Neuron (in vitro differentiated cells): ENCODE data around the gene SPDYC.

Experiments
- H2AFZ ChIP-seq: one replicate; pipeline ENCODE4 v1.6.1; 2013; ENCODE audit warnings: low read depth, mild to moderate bottlenecking, inconsistent platforms, low read length, moderate library complexity
- H3K27me3 ChIP-seq: one replicate; pipeline ENCODE4 v1.6.1; 2013; ENCODE audit warnings: low read length; ENCODE audit not compliant: insufficient read depth
- H3K36me3 ChIP-seq: one replicate; pipeline ENCODE4 v1.6.1; 2013; ENCODE audit warnings: low read length; ENCODE audit not compliant: insufficient read depth
- H3K4me1 ChIP-seq: one replicate; pipeline ENCODE4 v1.6.1; 2013; ENCODE audit warnings: low read length; ENCODE audit not compliant: insufficient read depth
- H3K4me3 ChIP-seq: 2 replicates; pipeline ENCODE4 v1.5.1; 2013; ENCODE audit warnings: mild to moderate bottlenecking, low read length, moderate library complexity
- H3K9me3 ChIP-seq: one replicate; pipeline ENCODE4 v1.6.1; 2013; ENCODE audit warnings: low read length

SPDYC gene

DNA sequence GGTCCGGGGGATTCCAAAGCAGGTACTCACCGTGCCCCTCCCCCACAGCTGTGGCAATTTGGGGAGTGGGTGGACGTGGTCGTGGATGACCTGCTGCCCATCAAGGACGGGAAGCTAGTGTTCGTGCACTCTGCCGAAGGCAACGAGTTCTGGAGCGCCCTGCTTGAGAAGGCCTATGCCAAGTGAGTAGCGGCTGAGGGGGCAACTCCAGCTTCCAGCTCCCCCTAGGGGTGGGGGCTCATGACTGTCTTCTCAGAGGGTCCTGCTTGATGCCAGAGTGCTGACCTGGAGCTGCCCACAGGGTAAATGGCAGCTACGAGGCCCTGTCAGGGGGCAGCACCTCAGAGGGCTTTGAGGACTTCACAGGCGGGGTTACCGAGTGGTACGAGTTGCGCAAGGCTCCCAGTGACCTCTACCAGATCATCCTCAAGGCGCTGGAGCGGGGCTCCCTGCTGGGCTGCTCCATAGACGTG, 15.9 kb downstream of the SPDYC start:
- no peaks in the 10 kb centered on the region for H3K9me3 ChIP-seq
- no peak overlapping the region for H3K4me3 ChIP-seq
- H2AFZ ChIP-seq: no peak overlapping the region
- H3K27me3 ChIP-seq: no peaks in the 10 kb centered on the region
- H3K36me3 ChIP-seq: peaks cover 37% of the 10 kb centered on the region
- H3K4me1 ChIP-seq: peaks cover 8% of the 10 kb centered on the region

DNA sequence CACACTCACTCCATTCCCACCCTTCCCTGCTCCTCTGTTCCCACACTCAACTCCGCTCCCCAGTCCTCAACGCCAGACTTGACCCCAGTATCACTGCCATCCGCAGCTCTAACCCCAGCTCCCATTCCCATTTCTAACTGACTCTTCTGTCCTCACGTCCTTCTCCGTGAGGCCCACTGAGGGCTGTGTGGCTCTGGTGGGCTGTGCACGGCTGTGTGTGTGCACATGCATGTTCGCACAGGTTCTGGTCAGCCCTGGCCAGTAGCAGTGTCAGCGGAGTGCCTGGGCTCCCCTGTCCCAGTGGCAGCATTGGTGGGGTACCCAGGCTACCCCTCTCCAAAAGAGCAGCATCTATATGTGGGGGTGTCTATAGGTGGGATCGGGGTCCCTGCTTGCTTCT, 16.7 kb downstream of the SPDYC start:
- H3K36me3 ChIP-seq: peaks cover 41% of the 10 kb centered on the region
- no peak overlapping the region for H3K4me3 ChIP-seq
- no peaks in the 10 kb centered on the region for H3K27me3 ChIP-seq

DNA sequence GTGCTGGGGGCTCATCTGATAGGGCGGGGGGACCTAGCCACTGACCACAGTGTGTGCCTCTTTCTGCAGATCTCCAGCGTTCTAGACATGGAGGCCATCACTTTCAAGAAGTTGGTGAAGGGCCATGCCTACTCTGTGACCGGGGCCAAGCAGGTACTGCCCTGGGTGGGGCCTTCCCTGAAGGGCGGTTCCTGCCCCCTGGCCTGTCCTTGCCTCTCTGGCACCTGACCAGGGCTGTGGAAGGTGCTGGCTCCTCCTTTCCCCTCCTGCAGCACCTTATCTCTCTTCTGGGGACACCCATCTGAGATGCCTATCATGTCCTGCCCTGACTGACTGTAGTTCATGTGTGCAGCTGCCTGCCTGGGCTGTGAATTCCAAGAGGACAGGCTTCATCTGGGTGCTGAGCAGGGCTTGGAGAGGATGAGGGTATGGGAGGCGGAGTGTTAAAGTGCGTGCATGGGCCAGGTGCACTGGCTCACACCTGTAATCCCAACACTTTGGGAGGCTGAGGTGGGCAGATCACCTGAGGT, 17.2 kb downstream of the SPDYC start:
- H3K4me1 ChIP-seq: peaks cover 5% of the 10 kb centered on the region
- H2AFZ ChIP-seq: no peak overlapping the region
- peaks cover 44% of the 10 kb centered on the region for H3K36me3 ChIP-seq
- no peaks in the 10 kb centered on the region for H3K27me3 ChIP-seq
- no peak overlapping the region for H3K4me3 ChIP-seq
- H3K9me3 ChIP-seq: no peaks in the 10 kb centered on the region

More for the DNA sequence above, 16.7 kb downstream of the SPDYC start:
- Histone ChIP-seq H3K4me1 (peaks cover 6% of the 10 kb centered on the region), H2AFZ (no peak overlapping the region), H3K9me3 (no peaks in the 10 kb centered on the region)

GRCh38 chr11:65187971-65188461, 18.0 kb downstream of the SPDYC start:
- H3K9me3 ChIP-seq: no peaks in the 10 kb centered on the region
- H3K4me1 ChIP-seq: no peaks in the 10 kb centered on the region
- H3K27me3 ChIP-seq: no peaks in the 10 kb centered on the region
- no peak overlapping the region for H3K4me3 ChIP-seq
- H3K36me3 ChIP-seq: peaks cover 45% of the 10 kb centered on the region
- no peak overlapping the region for H2AFZ ChIP-seq

DNA sequence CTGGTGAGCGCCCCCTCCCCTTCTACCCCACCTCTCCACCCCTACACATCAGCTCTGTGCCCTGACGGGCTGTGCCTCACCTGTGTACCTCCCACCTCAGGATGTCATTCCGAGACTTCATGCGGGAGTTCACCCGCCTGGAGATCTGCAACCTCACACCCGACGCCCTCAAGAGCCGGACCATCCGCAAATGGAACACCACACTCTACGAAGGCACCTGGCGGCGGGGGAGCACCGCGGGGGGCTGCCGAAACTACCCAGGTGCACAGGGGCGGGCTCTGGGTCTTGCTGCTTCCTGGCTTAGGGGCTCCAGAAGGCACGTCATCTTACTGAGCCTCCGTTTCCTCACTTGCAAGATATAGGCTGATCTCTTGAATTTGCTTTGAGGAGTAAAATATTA, 18.5 kb downstream of the SPDYC start:
- H3K4me1 ChIP-seq: no peaks in the 10 kb centered on the region
- peaks cover 45% of the 10 kb centered on the region for H3K36me3 ChIP-seq
- no peaks in the 10 kb centered on the region for H3K27me3 ChIP-seq
- no peak overlapping the region for H3K4me3 ChIP-seq
- H3K9me3 ChIP-seq: no peaks in the 10 kb centered on the region
- no peak overlapping the region for H2AFZ ChIP-seq

GRCh38 chr11:65189191-65189590, 19.2 kb downstream of the SPDYC start:
- no peaks in the 10 kb centered on the region for H3K9me3 ChIP-seq
- no peak overlapping the region for H2AFZ ChIP-seq
- H3K27me3 ChIP-seq: no peaks in the 10 kb centered on the region
- H3K4me1 ChIP-seq: no peaks in the 10 kb centered on the region
- H3K36me3 ChIP-seq: peaks cover 45% of the 10 kb centered on the region
- no peak overlapping the region for H3K4me3 ChIP-seq

GRCh38 chr11:65194564-65194963, 24.5 kb downstream of the SPDYC start:
- Histone ChIP-seq H3K9me3 (peaks cover 2% of the 10 kb centered on the region), H3K4me3 (no peak overlapping the region), H2AFZ (no peak overlapping the region), H3K27me3 (no peaks in the 10 kb centered on the region), H3K36me3 (peaks cover 50% of the 10 kb centered on the region), H3K4me1 (no peaks in the 10 kb centered on the region)

- H3K36me3 ChIP-seq: peaks cover 23% of the 10 kb centered on the region
- H3K9me3 ChIP-seq: no peaks in the 10 kb centered on the region
- H3K27me3 ChIP-seq: no peaks in the 10 kb centered on the region
- no peak overlapping the region for H3K4me3 ChIP-seq
- H3K4me1 ChIP-seq: no peaks in the 10 kb centered on the region
- no peak overlapping the region for H2AFZ ChIP-seq
These were observed 34.1 kb downstream of the SPDYC start for GRCh38 chr11:65204143-65204542.

GRCh38 chr11:65204646-65205601, 34.9 kb downstream of the SPDYC start:
- H3K4me1 ChIP-seq: no peaks in the 10 kb centered on the region
- peaks cover 26% of the 10 kb centered on the region for H3K36me3 ChIP-seq
- H3K4me3 ChIP-seq: no peak overlapping the region
- no peaks in the 10 kb centered on the region for H3K9me3 ChIP-seq
- no peak overlapping the region for H2AFZ ChIP-seq
- H3K27me3 ChIP-seq: no peaks in the 10 kb centered on the region

- Histone ChIP-seq H3K4me1 (no peaks in the 10 kb centered on the region), H3K9me3 (no peaks in the 10 kb centered on the region), H3K36me3 (peaks cover 31% of the 10 kb centered on the region), H3K27me3 (no peaks in the 10 kb centered on the region), H2AFZ (no peak overlapping the region), H3K4me3 (no peak overlapping the region)
These were observed 35.6 kb downstream of the SPDYC start for GRCh38 chr11:65205602-65205967.

- Histone ChIP-seq H2AFZ (no peak overlapping the region), H3K4me1 (no peaks in the 10 kb centered on the region), H3K36me3 (peaks cover 30% of the 10 kb centered on the region), H3K9me3 (no peaks in the 10 kb centered on the region), H3K4me3 (no peak overlapping the region), H3K27me3 (no peaks in the 10 kb centered on the region)
These were observed 36.4 kb downstream of the SPDYC start for GRCh38 chr11:65206441-65206841.

DNA sequence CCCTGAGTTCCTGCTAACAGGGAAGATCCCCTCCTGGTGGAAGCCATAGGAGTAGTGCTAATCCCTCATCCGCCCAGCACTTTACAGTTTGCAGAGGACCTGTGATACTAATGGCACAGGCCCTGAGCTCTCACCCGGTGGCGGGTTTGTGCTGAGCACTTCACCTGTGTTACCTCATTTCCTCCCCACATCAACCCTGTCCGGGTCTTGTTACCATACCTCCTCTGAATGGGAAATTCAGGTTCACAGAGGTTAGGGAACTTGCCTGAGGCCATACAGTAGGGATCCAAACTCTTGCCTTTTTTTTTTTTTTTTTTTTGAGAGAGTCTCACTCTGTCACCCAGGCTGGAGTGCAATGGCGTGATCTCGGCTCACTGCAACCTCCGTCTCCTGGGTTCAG, 36.9 kb downstream of the SPDYC start:
- Histone ChIP-seq H3K4me3 (no peak overlapping the region), H3K9me3 (no peaks in the 10 kb centered on the region)

GRCh38 chr11:65207918-65208784, 38.1 kb downstream of the SPDYC start:
- H2AFZ ChIP-seq: no peak overlapping the region
- H3K36me3 ChIP-seq: peaks cover 28% of the 10 kb centered on the region
- H3K4me3 ChIP-seq: no peak overlapping the region
- H3K4me1 ChIP-seq: no peaks in the 10 kb centered on the region
- H3K9me3 ChIP-seq: no peaks in the 10 kb centered on the region
- no peaks in the 10 kb centered on the region for H3K27me3 ChIP-seq

More for the DNA sequence above, 36.9 kb downstream of the SPDYC start:
- no peaks in the 10 kb centered on the region for H3K27me3 ChIP-seq
- H3K4me1 ChIP-seq: no peaks in the 10 kb centered on the region
- H2AFZ ChIP-seq: no peak overlapping the region
- H3K36me3 ChIP-seq: peaks cover 30% of the 10 kb centered on the region
